SK-N-SH treated with all-trans-retinoic acid at 6 μM for 48 hours (cell line): ENCODE measurements around the gene CTXN1.

ENCODE experiments used
- ATAC-seq: fragments of 200-7000 bp; cut with Tn5 transposase; 3 replicates; pipeline ENCODE4 v1.9.1; 2020; ENCODE audit warnings: mild to moderate bottlenecking, moderate library complexity
- ARNTL ChIP-seq: fragments of 450-650 bp; formaldehyde crosslinking; IDR thresholded peaks from 2 replicates; pipeline ENCODE4 v1.5.0; 2020; ENCODE audit warnings: low read depth, mild to moderate bottlenecking, moderate library complexity, borderline replicate concordance
- BACH2 ChIP-seq: fragments of 250-450 bp; sonication (Bioruptor Pico); IDR thresholded peaks from 2 replicates; pipeline ENCODE4 v1.9.0; 2021; ENCODE audit warnings: mild to moderate bottlenecking, borderline replicate concordance
- CSDC2 ChIP-seq: fragments of 250-450 bp; sonication (Bioruptor Pico); IDR thresholded peaks from 2 replicates; pipeline ENCODE4 v1.5.0; 2020; ENCODE audit warnings: mild to moderate bottlenecking, moderate library complexity
- ESRRG ChIP-seq: fragments of 250-450 bp; sonication (Bioruptor Pico); IDR thresholded peaks from 2 replicates; pipeline ENCODE4 v1.6.1; 2021; ENCODE audit warnings: mild to moderate bottlenecking
- GLIS3 ChIP-seq: fragments of 250-450 bp; sonication (Bioruptor Pico); IDR thresholded peaks from 2 replicates; pipeline ENCODE4 v1.5.0; 2020; ENCODE audit warnings: mild to moderate bottlenecking, moderate library complexity
- ISL1 ChIP-seq: fragments of 250-450 bp; sonication (Bioruptor Pico); IDR thresholded peaks from 2 replicates; pipeline ENCODE4 v2.1.2; 2022; ENCODE audit warnings: mild to moderate bottlenecking, moderate library complexity
- PATZ1 ChIP-seq: fragments of 250-450 bp; sonication (Bioruptor Pico); IDR thresholded peaks from 2 replicates; pipeline ENCODE4 v1.8.0; 2020; ENCODE audit warnings: mild to moderate bottlenecking, moderate library complexity, borderline replicate concordance
- POU6F1 ChIP-seq: fragments of 250-450 bp; sonication (Bioruptor Pico); IDR thresholded peaks from 2 replicates; pipeline ENCODE4 v1.8.0; 2021; ENCODE audit warnings: low read depth, mild to moderate bottlenecking, moderate library complexity, borderline replicate concordance
- PPARA ChIP-seq: fragments of 250-450 bp; sonication (Bioruptor Pico); IDR thresholded peaks from 2 replicates; pipeline ENCODE4 v1.5.0; 2020; ENCODE audit warnings: mild to moderate bottlenecking, borderline replicate concordance
- RARB ChIP-seq: fragments of 250-450 bp; sonication (Bioruptor Pico); IDR thresholded peaks from 2 replicates; pipeline ENCODE4 v1.8.0; 2021; ENCODE audit warnings: mild to moderate bottlenecking, moderate library complexity
- SNAI2 ChIP-seq: fragments of 250-450 bp; sonication (Bioruptor Pico); IDR thresholded peaks from 2 replicates; pipeline ENCODE4 v1.5.0; 2020; ENCODE audit warnings: mild to moderate bottlenecking, moderate library complexity
- TCF4 ChIP-seq: fragments of 250-450 bp; sonication (Bioruptor Pico); IDR thresholded peaks from 2 replicates; pipeline ENCODE4 v1.8.0; 2021; ENCODE audit warnings: mild to moderate bottlenecking, moderate library complexity, borderline replicate concordance
- TOX ChIP-seq: fragments of 250-450 bp; sonication (Bioruptor Pico); IDR thresholded peaks from 2 replicates; pipeline ENCODE4 v1.8.0; 2021; ENCODE audit warnings: mild to moderate bottlenecking, moderate library complexity, borderline replicate concordance
- TSHZ2 ChIP-seq: fragments of 250-450 bp; sonication (Bioruptor Pico); IDR thresholded peaks from 2 replicates; pipeline ENCODE4 v1.5.0; 2020; ENCODE audit warnings: mild to moderate bottlenecking, moderate library complexity
- ZC3H10 ChIP-seq: fragments of 250-450 bp; sonication (Bioruptor Pico); IDR thresholded peaks from 2 replicates; pipeline ENCODE4 v1.5.1; 2021; ENCODE audit warnings: mild to moderate bottlenecking, moderate library complexity
- ZFP3 ChIP-seq: fragments of 250-450 bp; sonication (Bioruptor Pico); IDR thresholded peaks from 2 replicates; pipeline ENCODE4 v1.5.0; 2020; ENCODE audit warnings: mild to moderate bottlenecking, moderate library complexity
- ZFP30 ChIP-seq: fragments of 450-650 bp; formaldehyde crosslinking; IDR thresholded peaks from 2 replicates; pipeline ENCODE4 v1.5.0; 2022; ENCODE audit warnings: mild to moderate bottlenecking, moderate library complexity
- ZNF565 ChIP-seq: fragments of 450-650 bp; formaldehyde crosslinking; conservative IDR thresholded peaks from 2 replicates; pipeline ENCODE4 v1.5.0; 2020; ENCODE audit warnings: low read depth, mild to moderate bottlenecking, moderate library complexity
- ZNF70 ChIP-seq: fragments of 450-650 bp; formaldehyde crosslinking; IDR thresholded peaks from 2 replicates; pipeline ENCODE4 v1.5.0; 2020; ENCODE audit warnings: mild to moderate bottlenecking, moderate library complexity
- ZNF8 ChIP-seq: fragments of 450-650 bp; formaldehyde crosslinking; IDR thresholded peaks from 2 replicates; pipeline ENCODE4 v1.5.0; 2020; ENCODE audit warnings: mild to moderate bottlenecking, moderate library complexity
- TF ChIP-seq, protein P1 (sequence below): fragments of 250-450 bp; sonication (Bioruptor Pico); IDR thresholded peaks from 2 replicates; pipeline ENCODE4 v1.5.1; 2020; ENCODE audit warnings: low read depth, mild to moderate bottlenecking, moderate library complexity
- TF ChIP-seq, protein P2 (sequence below): fragments of 250-450 bp; sonication (Bioruptor Pico); IDR thresholded peaks from 2 replicates; pipeline ENCODE4 v1.5.1; 2021; ENCODE audit warnings: mild to moderate bottlenecking, moderate library complexity

Gene CTXN1

DNA sequence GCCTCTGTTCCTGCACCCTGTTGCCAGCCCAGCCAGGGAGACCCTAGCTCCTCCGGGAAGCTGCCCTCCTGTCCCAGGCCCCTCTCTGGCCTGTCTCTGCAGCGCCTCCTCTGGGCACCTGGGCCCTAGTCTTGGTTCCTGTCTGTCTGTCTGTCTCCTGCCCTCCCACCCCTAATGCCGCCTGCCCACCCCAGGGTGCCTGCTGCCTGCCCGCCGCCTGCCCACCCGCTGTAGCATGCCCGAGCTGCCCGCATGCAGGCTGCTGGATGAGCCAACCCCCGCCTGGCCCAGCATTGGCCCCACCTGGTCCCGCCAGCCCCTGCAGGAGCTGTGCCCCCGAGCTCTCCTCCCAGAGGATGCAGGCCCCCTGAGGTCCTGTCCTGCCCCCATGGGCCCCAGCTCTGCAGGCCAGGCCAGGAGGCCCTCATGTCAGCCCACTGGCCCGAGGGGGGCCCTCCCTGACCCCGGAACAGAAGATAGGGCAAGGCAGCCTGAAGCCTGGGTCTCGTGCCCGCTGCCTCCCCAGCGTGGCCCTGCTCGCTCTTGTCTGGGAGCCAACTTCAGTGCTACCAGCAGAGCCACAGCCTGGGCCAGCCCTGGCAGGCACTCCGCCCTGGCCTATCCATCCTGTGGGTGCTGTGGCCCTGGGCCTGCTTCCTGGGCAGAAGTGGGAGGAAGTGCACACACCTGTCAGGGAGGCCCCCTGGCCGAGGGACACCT lies 17.0 kb downstream of the CTXN1 start:
- no peak for TF ChIP-seq ARNTL
- TF ChIP-seq TSHZ2 (CRISPR knock-in tag) = no peak
- no peak for TF ChIP-seq ZFP3 (CRISPR knock-in tag)
- TF ChIP-seq GLIS3 (CRISPR knock-in tag) = no peak
- TF ChIP-seq TCF4 = no peak
- TF ChIP-seq ZFP30 = no peak
- TF ChIP-seq ZNF565 (CRISPR knock-in tag) = no peak
- TF ChIP-seq PATZ1 (CRISPR knock-in tag) = no peak
- TF ChIP-seq SNAI2 = no peak
- TF ChIP-seq, protein P1, sequence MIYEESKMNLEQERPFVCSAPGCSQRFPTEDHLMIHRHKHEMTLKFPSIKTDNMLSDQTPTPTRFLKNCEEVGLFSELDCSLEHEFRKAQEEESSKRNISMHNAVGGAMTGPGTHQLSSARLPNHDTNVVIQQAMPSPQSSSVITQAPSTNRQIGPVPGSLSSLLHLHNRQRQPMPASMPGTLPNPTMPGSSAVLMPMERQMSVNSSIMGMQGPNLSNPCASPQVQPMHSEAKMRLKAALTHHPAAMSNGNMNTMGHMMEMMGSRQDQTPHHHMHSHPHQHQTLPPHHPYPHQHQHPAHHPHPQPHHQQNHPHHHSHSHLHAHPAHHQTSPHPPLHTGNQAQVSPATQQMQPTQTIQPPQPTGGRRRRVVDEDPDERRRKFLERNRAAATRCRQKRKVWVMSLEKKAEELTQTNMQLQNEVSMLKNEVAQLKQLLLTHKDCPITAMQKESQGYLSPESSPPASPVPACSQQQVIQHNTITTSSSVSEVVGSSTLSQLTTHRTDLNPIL (CRISPR knock-in tag) = no peak
- TF ChIP-seq BACH2 (CRISPR knock-in tag) = no peak
- no peak for TF ChIP-seq TOX
- TF ChIP-seq ESRRG (CRISPR knock-in tag) = no peak
- TF ChIP-seq ZNF8 (CRISPR knock-in tag) = no peak
- TF ChIP-seq PPARA (CRISPR knock-in tag) = no peak
- TF ChIP-seq, protein P2, sequence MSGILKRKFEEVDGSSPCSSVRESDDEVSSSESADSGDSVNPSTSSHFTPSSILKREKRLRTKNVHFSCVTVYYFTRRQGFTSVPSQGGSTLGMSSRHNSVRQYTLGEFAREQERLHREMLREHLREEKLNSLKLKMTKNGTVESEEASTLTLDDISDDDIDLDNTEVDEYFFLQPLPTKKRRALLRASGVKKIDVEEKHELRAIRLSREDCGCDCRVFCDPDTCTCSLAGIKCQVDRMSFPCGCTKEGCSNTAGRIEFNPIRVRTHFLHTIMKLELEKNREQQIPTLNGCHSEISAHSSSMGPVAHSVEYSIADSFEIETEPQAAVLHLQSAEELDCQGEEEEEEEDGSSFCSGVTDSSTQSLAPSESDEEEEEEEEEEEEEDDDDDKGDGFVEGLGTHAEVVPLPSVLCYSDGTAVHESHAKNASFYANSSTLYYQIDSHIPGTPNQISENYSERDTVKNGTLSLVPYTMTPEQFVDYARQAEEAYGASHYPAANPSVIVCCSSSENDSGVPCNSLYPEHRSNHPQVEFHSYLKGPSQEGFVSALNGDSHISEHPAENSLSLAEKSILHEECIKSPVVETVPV (CRISPR knock-in tag) = no peak
- TF ChIP-seq ISL1 (CRISPR knock-in tag) = no peak
- TF ChIP-seq CSDC2 (CRISPR knock-in tag) = no peak
- no peak for TF ChIP-seq POU6F1 (CRISPR knock-in tag)
- TF ChIP-seq ZNF70 (CRISPR knock-in tag) = no peak
- no peak for ATAC-seq

DNA sequence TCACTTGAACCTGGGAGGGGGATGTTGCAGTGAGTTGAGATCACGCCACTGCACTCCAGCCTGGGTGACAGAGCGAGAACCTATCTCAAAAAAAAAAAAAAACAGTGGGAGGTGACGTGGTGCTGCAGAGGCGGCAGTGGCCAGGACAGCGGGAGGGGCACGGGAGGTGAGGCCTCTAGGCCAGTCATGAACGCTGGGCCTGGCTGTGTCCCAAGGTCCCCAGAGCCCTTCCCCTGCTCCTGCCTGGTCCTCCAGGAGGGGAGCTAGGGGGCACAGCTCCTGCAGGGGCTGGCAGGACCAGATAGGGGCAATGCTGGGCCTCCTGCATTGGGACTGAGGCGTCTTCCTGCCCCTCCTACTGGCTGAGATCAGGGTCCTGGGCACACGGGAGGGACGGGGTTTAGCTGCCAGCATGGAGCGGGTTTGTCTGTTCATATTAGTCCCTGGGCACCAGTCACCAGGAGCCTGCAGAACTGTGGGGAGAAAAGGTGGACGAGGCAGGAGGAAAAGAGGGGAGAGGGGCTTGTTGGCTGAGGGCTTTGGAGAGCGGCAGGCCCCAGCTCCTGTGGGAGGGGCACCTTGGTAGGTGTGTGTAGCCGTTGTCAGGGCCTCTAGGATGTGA lies 17.7 kb downstream of the CTXN1 start:
- no peak for TF ChIP-seq ZC3H10 (CRISPR knock-in tag)
- no peak for TF ChIP-seq ARNTL
- no peak for TF ChIP-seq PPARA (CRISPR knock-in tag)
- no peak for TF ChIP-seq SNAI2
- TF ChIP-seq ISL1 (CRISPR knock-in tag) = no peak
- TF ChIP-seq RARB (CRISPR knock-in tag) = no peak
- TF ChIP-seq ESRRG (CRISPR knock-in tag) = no peak
- no peak for TF ChIP-seq ZFP30
- no peak for TF ChIP-seq CSDC2 (CRISPR knock-in tag)
- TF ChIP-seq, protein P2 (CRISPR knock-in tag) = no peak
- no peak for TF ChIP-seq ZNF565 (CRISPR knock-in tag)
- no peak for TF ChIP-seq BACH2 (CRISPR knock-in tag)
- no peak for ATAC-seq
